Esophagus squamous epithelium (tissue), 5 donors: ENCODE results near the gene SGCE. TPM values are rescaled to one million over a fixed set of nuclear protein-coding genes. Genes with fewer than 3 reads are reported as not detected.

Experiments used
- DNase-seq: peaks from one replicate; lab custom pipeline; 2025; lab: John Stamatoyannopoulos, UW
- H3K27ac ChIP-seq, 4 donors: fragments of 200-600 bp; sonication (generic); one replicate each; pipeline ENCODE4 v1.5.1; 2016 to 2019; ENCODE audit warnings: mild to moderate bottlenecking in 1 of 4
- H3K27me3 ChIP-seq, 4 donors: fragments of 200-600 bp; sonication (generic); 1 replicate in 3 of 4; 2 replicates in 1 of 4; pipeline versions ENCODE4 v1.5.1 to v1.6.0; 2017 to 2021; ENCODE audit warnings: antibody characterized with exemption in 1 of 4
- H3K36me3 ChIP-seq, 3 donors: fragments of 200-600 bp; sonication (generic); one replicate each; pipeline ENCODE4 v1.5.1; 2016 to 2019
- H3K4me1 ChIP-seq, 3 donors: fragments of 200-600 bp; sonication (generic); one replicate each; pipeline ENCODE4 v1.5.1; 2017 to 2019
- H3K4me3 ChIP-seq, 4 donors: fragments of 200-600 bp; sonication (generic); 1 replicate in 3 of 4; 2 replicates in 1 of 4; pipeline ENCODE4 v1.5.1; 2016 to 2019; ENCODE audit warnings: mild to moderate bottlenecking in 2 of 4, moderate library complexity in 1 of 4
- H3K9me3 ChIP-seq, 3 donors: fragments of 200-600 bp; sonication (generic); one replicate each; pipeline ENCODE4 v1.5.1; 2016 to 2019
- POLR2A ChIP-seq, 4 donors: fragments of 450-650 bp; IDR thresholded peaks; one replicate each; pipeline ENCODE4 v1.6.1; 2017; ENCODE audit warnings: antibody characterized with exemption in 4 of 4, mild to moderate bottlenecking in 4 of 4, moderate library complexity in 3 of 4
- WGBS, 2 donors: methylation state at CpG; one replicate each; pipeline ENCODE4 v1.1.5; 2018; 5-methylcytosine and 5-hydroxymethylcytosine counted together
- intact Hi-C: fragments of 100-400 bp; cut with DNase I; formaldehyde crosslinking; loops from one replicate; pipeline ENCODE4 v1.15.0; 2022
- total RNA-seq, 4 donors: library from RNA; depleted of rRNA; stranded (reverse); fragments of >200 nt; gene quantifications; one replicate each; pipeline ENCODE4 v1.1.0, GENCODE V29; 2016
- TF ChIP-seq, protein P1 (sequence below), 6 experiments: fragments of 450-650 bp in 4 of 6; fragments of 200-600 bp in 2 of 6; sonication (generic) in 2 of 6; IDR thresholded peaks; one replicate each; pipeline ENCODE4 v1.5.1; 2016 to 2019; ENCODE audit warnings: antibody characterized with exemption in 6 of 6, mild to moderate bottlenecking in 4 of 6, moderate library complexity in 4 of 6
- donor health status: DM: yes; HTN: yes; CAD: no.

Gene SGCE
- total RNA-seq, 4 donors from 2014 or later = 0.38 to 44.8 (median 13.2) TPM

DNA sequence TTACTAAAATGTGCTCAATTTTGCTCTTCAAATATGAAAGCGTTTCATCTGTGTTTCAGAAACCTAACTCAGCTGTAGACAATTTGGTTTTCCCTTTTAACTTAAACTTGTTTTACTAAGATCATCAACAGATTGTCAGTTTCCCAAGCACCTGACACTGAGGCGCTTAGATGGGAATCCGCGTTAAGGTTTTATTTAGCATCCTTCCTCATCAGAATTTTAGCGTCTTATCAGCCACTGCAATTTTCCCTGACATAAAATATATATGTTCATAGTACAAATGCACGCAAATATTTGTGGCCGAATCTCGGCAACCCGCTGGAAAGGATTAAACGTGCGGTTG is 1.2 kb downstream of the SGCE start:
- peaks cover 10 to 41% (median 12%) of the 10 kb centered on the region in 3 donors for H3K4me1 ChIP-seq
- H3K9me3 ChIP-seq = peaks cover 0 to 8% (median 0%) of the 10 kb centered on the region in 3 donors
- DNase-seq = no peak
- H3K27me3 ChIP-seq = peaks cover 0 to 74% (median 7%) of the 10 kb centered on the region in 4 donors
- peak overlapping the region; percentile 24 to 73 (median 56) for H3K4me3 ChIP-seq
- H3K36me3 ChIP-seq = no peaks in the 10 kb centered on the region
- no peak for TF ChIP-seq POLR2A (IDR thresholded peaks at IDR 0.05)
- TF ChIP-seq, protein P1, sequence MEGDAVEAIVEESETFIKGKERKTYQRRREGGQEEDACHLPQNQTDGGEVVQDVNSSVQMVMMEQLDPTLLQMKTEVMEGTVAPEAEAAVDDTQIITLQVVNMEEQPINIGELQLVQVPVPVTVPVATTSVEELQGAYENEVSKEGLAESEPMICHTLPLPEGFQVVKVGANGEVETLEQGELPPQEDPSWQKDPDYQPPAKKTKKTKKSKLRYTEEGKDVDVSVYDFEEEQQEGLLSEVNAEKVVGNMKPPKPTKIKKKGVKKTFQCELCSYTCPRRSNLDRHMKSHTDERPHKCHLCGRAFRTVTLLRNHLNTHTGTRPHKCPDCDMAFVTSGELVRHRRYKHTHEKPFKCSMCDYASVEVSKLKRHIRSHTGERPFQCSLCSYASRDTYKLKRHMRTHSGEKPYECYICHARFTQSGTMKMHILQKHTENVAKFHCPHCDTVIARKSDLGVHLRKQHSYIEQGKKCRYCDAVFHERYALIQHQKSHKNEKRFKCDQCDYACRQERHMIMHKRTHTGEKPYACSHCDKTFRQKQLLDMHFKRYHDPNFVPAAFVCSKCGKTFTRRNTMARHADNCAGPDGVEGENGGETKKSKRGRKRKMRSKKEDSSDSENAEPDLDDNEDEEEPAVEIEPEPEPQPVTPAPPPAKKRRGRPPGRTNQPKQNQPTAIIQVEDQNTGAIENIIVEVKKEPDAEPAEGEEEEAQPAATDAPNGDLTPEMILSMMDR (IDR thresholded peaks at IDR 0.05) = no peak
- intact Hi-C loops = no loop called here
- peak overlapping the region in 2 of 4 donors; percentile 66 to 79 for H3K27ac ChIP-seq
- 10 to 14% methylated on average over 11 of the region's 11 CpGs for WGBS, 2 donors

DNA sequence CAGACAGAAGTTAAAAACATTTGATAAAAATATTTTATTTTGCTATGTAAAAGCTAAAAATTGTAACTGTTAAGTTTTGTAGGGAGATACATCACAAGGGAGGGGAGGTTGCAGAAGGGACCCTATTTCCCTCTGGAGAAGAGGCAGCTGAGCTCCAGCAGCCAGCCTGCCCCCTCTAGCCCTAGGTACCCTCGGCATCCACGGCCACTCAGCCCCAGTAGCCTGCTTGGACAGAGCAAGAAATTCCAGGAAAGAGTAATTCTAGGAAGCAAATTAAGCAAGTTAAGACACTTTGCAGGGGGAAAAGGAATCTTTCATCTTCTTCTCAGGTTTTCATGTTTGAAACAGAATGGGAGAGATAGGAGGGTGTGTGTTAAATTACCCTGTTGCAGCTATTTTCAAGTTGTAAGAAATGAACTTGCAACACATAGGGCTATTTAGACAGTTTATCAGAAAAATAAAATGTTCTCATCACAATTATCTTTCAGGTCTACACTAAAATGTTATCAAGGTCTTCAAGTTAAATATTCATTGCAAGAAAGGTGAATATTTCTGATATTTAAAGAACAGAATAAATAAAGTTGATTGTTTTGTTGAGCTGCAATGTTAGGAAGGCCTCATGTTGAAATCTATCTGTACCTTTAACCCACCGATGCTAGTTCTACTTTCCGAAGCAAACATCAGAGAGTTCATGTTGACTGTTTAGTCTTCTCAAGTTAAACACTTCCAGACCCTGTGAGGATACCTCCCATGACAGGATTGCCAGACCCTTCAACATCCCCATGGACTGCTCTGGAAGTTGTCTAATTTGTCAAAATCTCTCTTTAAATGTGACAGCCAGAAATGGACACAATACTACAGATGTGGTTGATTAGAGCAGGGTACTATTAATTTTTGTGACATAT is 5.5 kb downstream of the SGCE start:
- no peaks in the 10 kb centered on the region for H3K36me3 ChIP-seq
- no peak overlapping the region for H3K27ac ChIP-seq
- DNase-seq = no peak
- peaks cover 0 to 88% (median 5%) of the 10 kb centered on the region in 4 donors for H3K27me3 ChIP-seq
- H3K4me3 ChIP-seq = no peak overlapping the region
- no peak for TF ChIP-seq POLR2A (IDR thresholded peaks at IDR 0.05)
- TF ChIP-seq, protein P1 (IDR thresholded peaks at IDR 0.05) = no peak
- 72 to 84% methylated on average over 4 of the region's 4 CpGs for WGBS, 2 donors
- intact Hi-C loops = no loop called here
- H3K9me3 ChIP-seq = no peaks in the 10 kb centered on the region
- peaks cover 0 to 12% (median 6%) of the 10 kb centered on the region in 3 donors for H3K4me1 ChIP-seq

DNA sequence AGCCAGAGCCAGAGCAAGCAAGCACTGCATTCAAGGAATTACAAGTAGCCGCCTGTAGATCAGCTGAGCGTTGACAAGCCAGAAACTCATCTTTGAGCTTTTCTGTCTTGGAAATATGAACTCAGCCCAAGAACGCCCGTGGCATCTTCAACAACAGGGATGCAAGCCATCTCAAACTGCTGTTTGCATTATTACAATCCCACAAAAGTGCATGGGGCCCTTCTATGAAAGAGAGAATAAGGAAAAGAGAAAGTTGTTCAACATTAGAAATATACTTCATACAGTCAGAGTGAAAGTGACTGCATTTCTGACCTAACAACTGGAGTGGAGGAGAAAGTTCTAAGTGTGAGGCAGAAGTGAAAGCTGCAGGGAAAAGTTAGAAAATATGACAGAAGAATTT is 6.5 kb downstream of the SGCE start:
- 30 to 42% methylated on average over 4 of the region's 4 CpGs for WGBS, 2 donors
- Histone ChIP-seq H3K36me3 (no peaks in the 10 kb centered on the region), H3K27me3 (peaks cover 0 to 80% (median 4%) of the 10 kb centered on the region in 4 donors), H3K4me1 (peaks cover 0 to 2% (median 0%) of the 10 kb centered on the region in 3 donors), H3K27ac (no peak overlapping the region), H3K4me3 (no peak overlapping the region), H3K9me3 (no peaks in the 10 kb centered on the region)
- intact Hi-C loops = no loop called here
- TF ChIP-seq POLR2A (IDR thresholded peaks at IDR 0.05) = no peak
- TF ChIP-seq, protein P1 (IDR thresholded peaks at IDR 0.05) = no peak
- no peak for DNase-seq

DNA sequence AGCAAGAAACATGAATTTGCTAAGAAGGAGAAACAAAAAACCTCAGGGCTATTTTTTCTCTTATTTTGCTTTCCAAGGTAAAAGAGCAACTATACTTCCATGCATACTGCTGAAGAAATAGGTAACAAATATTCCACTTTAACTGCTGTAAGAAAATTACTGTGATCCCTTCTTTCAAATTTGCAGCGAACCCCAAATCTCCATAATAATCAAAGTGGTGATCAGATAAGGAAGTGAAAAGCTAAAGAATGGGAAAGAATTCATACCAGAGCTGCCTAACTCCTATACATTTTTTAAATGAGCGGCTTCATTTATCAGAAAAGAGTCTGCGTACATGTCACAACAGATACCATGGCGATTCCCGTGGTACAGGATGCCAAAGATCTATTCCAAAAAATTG is 7.2 kb downstream of the SGCE start:
- intact Hi-C loops = no loop called here
- TF ChIP-seq POLR2A (IDR thresholded peaks at IDR 0.05) = no peak
- TF ChIP-seq, protein P1 (IDR thresholded peaks at IDR 0.05) = no peak
- H3K27ac ChIP-seq = no peak overlapping the region
- H3K36me3 ChIP-seq = no peaks in the 10 kb centered on the region
- no peaks in the 10 kb centered on the region for H3K9me3 ChIP-seq
- 33 to 52% methylated on average over 5 of the region's 5 CpGs for WGBS, 2 donors
- H3K4me3 ChIP-seq = no peak overlapping the region
- H3K4me1 ChIP-seq = no peaks in the 10 kb centered on the region
- no peak for DNase-seq
- peaks cover 0 to 73% (median under 1%) of the 10 kb centered on the region in 4 donors for H3K27me3 ChIP-seq

DNA sequence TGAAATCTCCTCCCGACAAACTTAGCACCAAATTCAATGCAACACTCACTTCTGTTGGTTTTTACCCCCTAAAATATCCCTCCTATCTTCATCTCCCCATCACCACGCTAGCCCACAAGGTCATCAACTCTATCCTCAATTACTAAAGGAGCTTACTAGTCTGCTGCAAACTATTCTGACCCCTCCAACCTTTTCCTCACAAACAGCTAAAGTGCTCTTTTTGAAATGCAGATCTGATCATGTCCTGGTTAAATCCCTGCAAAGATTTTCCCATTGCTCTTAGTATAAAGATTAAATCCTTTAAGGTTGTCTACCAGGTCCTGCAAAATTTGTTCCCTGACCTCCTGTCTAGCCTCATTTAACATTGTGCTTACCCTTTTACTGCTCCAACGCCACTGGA is 8.6 kb downstream of the SGCE start:
- Histone ChIP-seq H3K27me3 (peaks cover 0 to 59% (median 0%) of the 10 kb centered on the region in 4 donors), H3K4me3 (no peak overlapping the region), H3K36me3 (no peaks in the 10 kb centered on the region), H3K9me3 (no peaks in the 10 kb centered on the region), H3K4me1 (no peaks in the 10 kb centered on the region), H3K27ac (no peak overlapping the region)
- intact Hi-C loops = no loop called here
- no peak for DNase-seq
- no peak for TF ChIP-seq POLR2A (IDR thresholded peaks at IDR 0.05)
- TF ChIP-seq, protein P1 (IDR thresholded peaks at IDR 0.05) = no peak
- WGBS, 2 donors = 79 to 82% methylated on average over 3 of the region's 3 CpGs
